ENCODE results near the gene ZNF273. TPM values are rescaled to one million over a fixed set of nuclear protein-coding genes. Genes with fewer than 3 reads are reported as not detected.
"Not testable (repeated sequence)": the region's sequence is repeated elsewhere in the genome, so short reads cannot be mapped to it uniquely, and the experiment has no call there.

Gene ZNF273
- total RNA-seq, 1 experiment from 2014 or later: 5.1 TPM

DNA sequence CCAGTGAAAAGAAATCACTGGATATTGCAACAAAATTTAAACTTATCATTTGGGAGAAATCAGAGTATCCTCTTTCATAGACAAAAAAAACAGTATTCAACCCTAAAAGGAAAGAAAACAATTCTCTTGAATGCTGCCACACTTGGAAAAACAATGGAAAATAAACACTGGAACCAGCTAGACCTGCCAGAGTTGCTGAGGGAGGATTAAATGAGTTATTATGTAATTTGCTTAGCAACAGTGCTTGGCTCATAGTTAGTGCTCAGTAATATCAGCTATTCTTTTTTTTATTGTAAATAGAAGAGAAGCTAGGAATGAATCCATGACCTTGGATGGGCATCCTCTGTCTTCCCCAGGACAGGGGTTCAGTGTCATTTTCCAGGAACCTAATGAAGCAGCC, 11.0 kb upstream of the ZNF273 start:
- Mint-ChIP-seq H3K4me3 (ENCODE audit: low read depth, unreplicated experiment) (no peak overlapping the region), H3K4me1 (ENCODE audit: low read depth, unreplicated experiment) (peaks cover 8% of the 10 kb centered on the region), H3K9me3 (ENCODE audit: low read depth, unreplicated experiment) (no peaks in the 10 kb centered on the region), H3K36me3 (ENCODE audit: insufficient read depth, unreplicated experiment) (peaks cover 5% of the 10 kb centered on the region), H3K27ac (ENCODE audit: unreplicated experiment) (no peak overlapping the region), H3K27me3 (ENCODE audit: unreplicated experiment) (peaks cover 21% of the 10 kb centered on the region)
- no peak for DNase-seq
- CTCF ChIA-PET: no interaction called here
- intact Hi-C loops (cut with micrococcal nuclease; ENCODE audit: unreplicated experiment): no loop called here
- BruUV-seq (replicated peaks): no TSS peak
- TF ChIP-seq, protein P1, sequence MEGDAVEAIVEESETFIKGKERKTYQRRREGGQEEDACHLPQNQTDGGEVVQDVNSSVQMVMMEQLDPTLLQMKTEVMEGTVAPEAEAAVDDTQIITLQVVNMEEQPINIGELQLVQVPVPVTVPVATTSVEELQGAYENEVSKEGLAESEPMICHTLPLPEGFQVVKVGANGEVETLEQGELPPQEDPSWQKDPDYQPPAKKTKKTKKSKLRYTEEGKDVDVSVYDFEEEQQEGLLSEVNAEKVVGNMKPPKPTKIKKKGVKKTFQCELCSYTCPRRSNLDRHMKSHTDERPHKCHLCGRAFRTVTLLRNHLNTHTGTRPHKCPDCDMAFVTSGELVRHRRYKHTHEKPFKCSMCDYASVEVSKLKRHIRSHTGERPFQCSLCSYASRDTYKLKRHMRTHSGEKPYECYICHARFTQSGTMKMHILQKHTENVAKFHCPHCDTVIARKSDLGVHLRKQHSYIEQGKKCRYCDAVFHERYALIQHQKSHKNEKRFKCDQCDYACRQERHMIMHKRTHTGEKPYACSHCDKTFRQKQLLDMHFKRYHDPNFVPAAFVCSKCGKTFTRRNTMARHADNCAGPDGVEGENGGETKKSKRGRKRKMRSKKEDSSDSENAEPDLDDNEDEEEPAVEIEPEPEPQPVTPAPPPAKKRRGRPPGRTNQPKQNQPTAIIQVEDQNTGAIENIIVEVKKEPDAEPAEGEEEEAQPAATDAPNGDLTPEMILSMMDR (IDR thresholded peaks at IDR 0.05; ENCODE audit: unreplicated experiment): no peak

DNA sequence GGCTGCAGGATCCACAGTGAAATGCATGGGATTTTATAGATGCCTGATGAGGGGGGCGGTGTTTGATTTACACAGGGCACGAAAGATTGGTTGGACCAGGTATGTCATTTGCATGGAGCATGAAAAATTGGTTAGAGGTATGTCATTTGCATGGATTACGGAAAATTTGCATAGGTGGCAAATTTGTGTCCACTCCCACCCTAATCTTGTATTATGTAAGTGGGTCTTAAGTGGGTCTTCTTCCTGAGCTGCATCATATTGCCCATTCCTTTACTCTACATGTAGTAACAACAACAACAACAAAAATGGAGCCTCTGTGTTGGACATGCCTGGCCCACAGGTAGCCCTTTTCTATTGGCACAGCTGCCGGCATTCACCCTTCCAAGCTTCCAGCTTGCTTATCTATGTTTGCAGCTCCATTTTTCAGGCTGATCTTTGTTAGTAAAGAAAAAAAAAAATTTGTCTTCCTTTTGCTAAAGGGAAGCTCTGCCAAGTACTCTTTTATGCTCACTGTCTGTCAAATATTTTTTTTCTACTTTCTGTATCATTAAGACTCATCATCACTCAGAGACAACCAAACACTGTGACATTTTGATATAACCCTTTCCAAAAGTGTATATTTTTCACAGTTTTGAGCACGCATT, 10.3 kb upstream of the ZNF273 start:
- Mint-ChIP-seq H3K9me3 (ENCODE audit: low read depth, unreplicated experiment) (no peaks in the 10 kb centered on the region), H3K4me3 (ENCODE audit: low read depth, unreplicated experiment) (no peak overlapping the region), H3K36me3 (ENCODE audit: insufficient read depth, unreplicated experiment) (peaks cover 5% of the 10 kb centered on the region), H3K27me3 (ENCODE audit: unreplicated experiment) (peaks cover 17% of the 10 kb centered on the region), H3K4me1 (ENCODE audit: low read depth, unreplicated experiment) (peaks cover 6% of the 10 kb centered on the region), H3K27ac (ENCODE audit: unreplicated experiment) (no peak overlapping the region)
- DNase-seq: no peak
- BruUV-seq (replicated peaks): no TSS peak
- intact Hi-C loops (cut with micrococcal nuclease; ENCODE audit: unreplicated experiment): no loop called here
- CTCF ChIA-PET: no interaction called here
- TF ChIP-seq, protein P1 (IDR thresholded peaks at IDR 0.05; ENCODE audit: unreplicated experiment): no peak

DNA sequence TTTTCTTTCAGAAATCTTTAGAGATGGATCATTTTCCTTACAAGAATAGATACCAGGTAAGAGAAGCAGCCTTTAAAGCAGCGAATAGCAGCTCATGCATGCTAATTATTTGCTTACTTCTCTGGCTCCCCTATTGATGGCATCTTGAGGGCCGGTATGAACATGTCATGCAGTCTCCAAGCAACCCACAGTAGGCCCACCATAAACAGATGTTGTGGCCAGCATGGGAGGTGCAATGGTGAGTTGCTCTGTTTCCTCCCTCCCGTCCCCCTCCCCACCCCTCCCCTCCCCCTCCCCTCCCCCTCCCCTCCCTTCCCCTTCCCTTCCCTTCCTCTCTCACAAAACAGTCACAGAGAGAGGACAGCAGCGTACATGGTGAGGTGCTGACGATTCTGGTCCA, 9.7 kb upstream of the ZNF273 start:
- Mint-ChIP-seq H3K27me3 (ENCODE audit: unreplicated experiment) (peaks cover 11% of the 10 kb centered on the region), H3K27ac (ENCODE audit: unreplicated experiment) (no peak overlapping the region), H3K4me1 (ENCODE audit: low read depth, unreplicated experiment) (no peaks in the 10 kb centered on the region), H3K36me3 (ENCODE audit: insufficient read depth, unreplicated experiment) (peaks cover 4% of the 10 kb centered on the region), H3K9me3 (ENCODE audit: low read depth, unreplicated experiment) (no peaks in the 10 kb centered on the region), H3K4me3 (ENCODE audit: low read depth, unreplicated experiment) (no peak overlapping the region)
- TF ChIP-seq, protein P1 (IDR thresholded peaks at IDR 0.05; ENCODE audit: unreplicated experiment): no peak
- DNase-seq: no peak
- no TSS peak for BruUV-seq (replicated peaks)
- intact Hi-C loops (cut with micrococcal nuclease; ENCODE audit: unreplicated experiment): no loop called here
- CTCF ChIA-PET: no interaction called here

DNA sequence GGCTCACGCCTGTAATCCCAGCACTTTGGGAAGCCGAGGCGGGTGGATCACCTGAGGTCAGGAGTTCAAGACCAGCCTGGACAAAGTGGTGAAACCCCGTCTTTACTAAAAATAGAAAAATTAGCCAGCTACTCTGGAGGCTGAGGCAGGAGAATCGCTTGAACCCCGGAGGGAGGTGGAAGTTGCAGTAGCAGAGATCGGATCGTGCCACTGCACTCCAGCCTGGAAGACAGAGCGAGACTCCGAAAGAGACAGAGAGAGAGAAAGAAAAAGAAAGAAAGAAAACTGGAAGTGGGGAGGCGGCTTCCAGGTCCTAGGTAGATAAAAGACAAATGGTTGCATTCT, 640 bp upstream of the ZNF273 start:
- Mint-ChIP-seq H3K36me3 (ENCODE audit: insufficient read depth, unreplicated experiment) (peaks cover 16% of the 10 kb centered on the region), H3K4me3 (ENCODE audit: low read depth, unreplicated experiment) (peak overlapping the region; percentile 82)
- H3K27ac Mint-ChIP-seq (ENCODE audit: unreplicated experiment); H3K9me3 Mint-ChIP-seq (ENCODE audit: low read depth, unreplicated experiment); H3K27me3 Mint-ChIP-seq (ENCODE audit: unreplicated experiment); CTCF ChIA-PET; DNase-seq; BruUV-seq (replicated peaks); intact Hi-C loops (cut with micrococcal nuclease; ENCODE audit: unreplicated experiment); H3K4me1 Mint-ChIP-seq (ENCODE audit: low read depth, unreplicated experiment): not testable (repeated sequence)

DNA sequence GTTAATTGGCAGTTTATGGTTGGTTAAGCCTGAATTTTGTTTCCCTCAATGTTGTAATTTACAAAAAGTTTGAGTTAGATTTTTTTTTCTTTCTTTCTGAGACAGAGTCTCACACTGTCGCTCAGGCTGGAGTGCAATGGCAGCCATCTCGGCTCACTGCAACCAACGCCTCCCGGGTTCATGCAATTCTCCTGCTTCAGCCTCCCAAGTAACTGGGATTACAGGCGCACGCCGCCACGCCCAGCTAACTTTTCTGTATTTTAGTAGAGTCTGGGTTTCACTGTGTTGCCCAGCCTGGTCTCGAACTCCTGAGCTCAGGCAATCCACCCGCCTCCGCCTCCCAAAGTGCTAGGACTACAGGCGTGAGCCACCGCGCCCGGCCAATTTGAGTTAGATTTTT, 935 bp downstream of the ZNF273 start:
- Mint-ChIP-seq H3K27me3 (ENCODE audit: unreplicated experiment) (no peaks in the 10 kb centered on the region), H3K27ac (ENCODE audit: unreplicated experiment) (no peak overlapping the region), H3K9me3 (ENCODE audit: low read depth, unreplicated experiment) (no peaks in the 10 kb centered on the region), H3K36me3 (ENCODE audit: insufficient read depth, unreplicated experiment) (peaks cover 16% of the 10 kb centered on the region), H3K4me3 (ENCODE audit: low read depth, unreplicated experiment) (peak overlapping the region; percentile 82), H3K4me1 (ENCODE audit: low read depth, unreplicated experiment) (no peaks in the 10 kb centered on the region)
- DNase-seq: no peak
- TF ChIP-seq, protein P1 (IDR thresholded peaks at IDR 0.05; ENCODE audit: unreplicated experiment): no peak
- BruUV-seq (replicated peaks): no TSS peak
- CTCF ChIA-PET: no interaction called here
- intact Hi-C loops (cut with micrococcal nuclease; ENCODE audit: unreplicated experiment): no loop called here

All from Calu3 (cell line).